WI38 (cell line): ENCODE measurements around the gene NRXN2.

Experiments
- H3K4me3 ChIP-seq: 2 replicates; pipeline ENCODE4 v1.5.1; 2011; ENCODE audit warnings: low read depth, mild to moderate bottlenecking, control low read depth, low read length
- TF ChIP-seq, protein P1 (sequence below): IDR thresholded peaks from 2 replicates; pipeline ENCODE4 v1.5.1; 2012; ENCODE audit warnings: low read depth, mild to moderate bottlenecking, control low read depth, low read length

Gene NRXN2

DNA sequence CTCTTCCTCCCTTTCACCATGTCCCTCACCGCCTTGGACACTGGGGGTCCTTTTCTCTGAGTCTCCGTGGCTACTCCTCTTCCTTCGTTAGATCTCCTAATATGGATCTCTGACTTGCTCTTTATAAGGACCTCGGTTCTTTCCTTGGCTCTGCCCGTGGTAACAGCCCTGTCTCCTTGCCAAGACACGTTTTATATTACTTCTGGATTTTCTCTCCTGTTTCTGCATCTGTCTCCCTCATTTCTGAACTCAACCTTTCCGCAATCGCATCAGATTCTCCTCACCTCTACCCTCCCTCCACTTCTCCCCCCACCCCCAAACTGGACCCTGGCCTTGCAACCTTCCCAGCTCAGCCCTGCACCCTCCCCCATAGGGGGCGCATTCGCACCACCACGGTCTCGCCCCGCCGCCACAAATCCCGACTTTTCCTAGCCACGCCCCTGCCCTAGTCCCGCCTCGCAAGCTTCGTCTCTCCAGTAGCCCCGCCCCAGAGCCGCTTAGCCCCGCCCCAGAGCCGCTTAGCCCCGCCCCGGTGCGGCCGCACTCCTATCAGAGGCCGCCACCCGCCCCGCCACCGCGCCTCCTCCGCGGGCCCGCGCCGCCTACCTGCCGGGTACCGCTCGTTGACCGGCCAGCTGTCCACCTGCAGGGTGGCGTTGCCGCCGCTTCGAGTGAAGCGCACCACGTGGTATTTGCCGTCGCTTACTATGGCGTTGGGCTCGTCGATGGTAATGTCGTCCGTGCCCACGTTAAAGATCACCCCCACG, 93.0 kb downstream of the NRXN2 start:
- TF ChIP-seq, protein P1, sequence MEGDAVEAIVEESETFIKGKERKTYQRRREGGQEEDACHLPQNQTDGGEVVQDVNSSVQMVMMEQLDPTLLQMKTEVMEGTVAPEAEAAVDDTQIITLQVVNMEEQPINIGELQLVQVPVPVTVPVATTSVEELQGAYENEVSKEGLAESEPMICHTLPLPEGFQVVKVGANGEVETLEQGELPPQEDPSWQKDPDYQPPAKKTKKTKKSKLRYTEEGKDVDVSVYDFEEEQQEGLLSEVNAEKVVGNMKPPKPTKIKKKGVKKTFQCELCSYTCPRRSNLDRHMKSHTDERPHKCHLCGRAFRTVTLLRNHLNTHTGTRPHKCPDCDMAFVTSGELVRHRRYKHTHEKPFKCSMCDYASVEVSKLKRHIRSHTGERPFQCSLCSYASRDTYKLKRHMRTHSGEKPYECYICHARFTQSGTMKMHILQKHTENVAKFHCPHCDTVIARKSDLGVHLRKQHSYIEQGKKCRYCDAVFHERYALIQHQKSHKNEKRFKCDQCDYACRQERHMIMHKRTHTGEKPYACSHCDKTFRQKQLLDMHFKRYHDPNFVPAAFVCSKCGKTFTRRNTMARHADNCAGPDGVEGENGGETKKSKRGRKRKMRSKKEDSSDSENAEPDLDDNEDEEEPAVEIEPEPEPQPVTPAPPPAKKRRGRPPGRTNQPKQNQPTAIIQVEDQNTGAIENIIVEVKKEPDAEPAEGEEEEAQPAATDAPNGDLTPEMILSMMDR, result no peak
- H3K4me3 ChIP-seq, result no peak overlapping the region

GRCh38 chr11:64629103-64629502, 93.9 kb downstream of the NRXN2 start:
- TF ChIP-seq, protein P1, result no peak
- no peak overlapping the region for H3K4me3 ChIP-seq

DNA sequence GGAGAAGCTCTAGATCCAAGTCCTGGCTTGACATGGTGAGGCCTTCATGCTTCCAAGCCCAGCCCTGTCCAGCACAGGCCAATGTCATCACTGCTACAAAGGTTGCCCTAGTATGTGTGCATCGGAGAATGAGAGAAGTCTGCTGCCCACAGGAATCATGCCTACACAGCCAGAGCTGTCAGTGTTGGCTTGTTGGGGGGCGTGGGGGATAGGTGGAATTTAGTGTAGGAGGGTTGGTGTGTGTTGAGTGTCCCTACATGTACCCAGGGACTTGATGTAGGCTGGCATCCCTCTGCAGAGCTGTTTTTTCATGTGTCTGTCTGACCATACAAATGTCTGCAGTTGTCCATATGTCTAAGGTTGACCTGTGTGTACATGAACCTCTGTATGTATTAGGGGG, 94.4 kb downstream of the NRXN2 start:
- no peak overlapping the region for H3K4me3 ChIP-seq
- TF ChIP-seq, protein P1, result no peak

- TF ChIP-seq, protein P1, result no peak
- H3K4me3 ChIP-seq, result no peak overlapping the region
Observed at GRCh38 chr11:64627371-64627770, 95.6 kb downstream of the NRXN2 start.

DNA sequence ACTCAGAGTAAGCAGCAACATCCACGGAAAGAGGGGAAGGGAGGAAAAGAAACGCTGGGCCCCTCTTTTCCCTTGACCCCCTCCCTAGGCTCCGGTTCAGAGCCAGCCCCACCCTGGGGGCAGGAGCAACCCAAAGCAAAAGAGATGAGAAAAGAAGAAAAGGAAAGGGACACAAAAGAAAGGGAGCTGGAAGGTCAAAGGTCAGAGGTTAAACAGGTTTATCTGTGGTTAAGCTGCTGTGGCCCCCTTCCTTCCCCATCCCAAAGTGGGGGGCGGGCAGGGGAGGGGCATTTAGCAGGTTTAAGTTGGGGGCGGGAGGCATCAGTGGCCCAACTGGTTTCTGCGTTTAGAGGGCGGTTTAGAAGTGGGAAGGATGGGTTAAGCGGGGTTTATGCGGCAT, 96.4 kb downstream of the NRXN2 start:
- no peak overlapping the region for H3K4me3 ChIP-seq
- TF ChIP-seq, protein P1, result no peak

- TF ChIP-seq, protein P1, result no peak
- H3K4me3 ChIP-seq, result no peak overlapping the region
Observed at GRCh38 chr11:64624883-64625481, 98.0 kb downstream of the NRXN2 start.

DNA sequence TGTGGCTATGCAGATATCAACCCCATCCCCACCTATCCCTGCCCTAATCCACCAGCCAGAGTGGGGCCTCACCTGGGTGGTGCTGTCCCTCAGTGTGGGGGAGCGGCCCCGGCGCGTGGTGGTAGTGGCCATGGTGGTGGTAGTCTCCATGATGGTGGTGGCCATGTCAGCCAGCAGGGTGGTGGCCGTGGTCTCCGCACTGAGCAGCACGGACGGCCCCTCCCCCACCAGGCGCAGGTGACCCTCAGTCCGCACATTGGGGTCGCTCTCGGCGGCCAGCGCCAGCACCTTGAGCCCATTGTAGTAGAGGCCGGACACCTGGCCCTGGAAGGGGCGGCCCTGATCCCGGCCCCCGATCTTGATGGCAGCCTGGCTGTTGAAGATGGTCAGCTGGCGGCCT, 100.3 kb downstream of the NRXN2 start:
- TF ChIP-seq, protein P1, result no peak
- H3K4me3 ChIP-seq, result no peak overlapping the region
